Liver (tissue), 3 donors: ENCODE measurements around the gene ALG5.

Source experiments
- ATF3 ChIP-seq: IDR thresholded peaks from 2 replicates; pipeline ENCODE4 v1.6.1; 2016; ENCODE audit warnings: antibody characterized with exemption
- CTCF ChIP-seq: fragments of 150-350 bp; IDR thresholded peaks from 2 replicates; pipeline ENCODE4 v1.5.1; 2017; ENCODE audit warnings: improper control_type of control experiment, low read depth, low read length; ENCODE audit not compliant: missing input control
- JUND ChIP-seq, 2 donors: IDR thresholded peaks; 2 replicates each; pipeline ENCODE4 v1.6.1; 2016; ENCODE audit warnings: antibody characterized with exemption in 2 of 2
- NR2F2 ChIP-seq: IDR thresholded peaks from 2 replicates; pipeline ENCODE4 v1.6.1; 2016; ENCODE audit warnings: antibody characterized with exemption
- RAD21 ChIP-seq, 2 donors: IDR thresholded peaks; 2 replicates each; pipeline ENCODE4 v1.6.1; 2016; ENCODE audit warnings: antibody characterized with exemption in 2 of 2, mild to moderate bottlenecking in 2 of 2
- REST ChIP-seq: IDR thresholded peaks from 2 replicates; pipeline ENCODE4 v1.6.1; 2016; ENCODE audit warnings: antibody characterized with exemption, mild to moderate bottlenecking
- SP1 ChIP-seq: IDR thresholded peaks from 2 replicates; pipeline ENCODE4 v1.6.1; 2018; ENCODE audit warnings: antibody characterized with exemption, mild to moderate bottlenecking
- donor health status: healthy.
- donor health status: healthy.

- TF ChIP-seq SP1 (no peak), REST (no peak), CTCF (no peak), JUND (IDR thresholded peaks at IDR 0.05) (no peak), ATF3 (no peak), NR2F2 (no peak), RAD21 (IDR thresholded peaks at IDR 0.05) (no peak)
These were observed 79.1 kb downstream of the ALG5 start, which contains the start of gene SMAD9 for GRCh38 chr13:36919833-36920615.
